Activated CD8-positive, alpha-beta T cell treated with anti-CD3 and anti-CD28 coated beads for 36 hours (primary cell): ENCODE results near the gene NDUFA3. TPM values are rescaled to one million over a fixed set of nuclear protein-coding genes. Genes with fewer than 3 reads are reported as not detected.

Experiments used
- ATAC-seq: fragments of 200-7000 bp; cut with Tn5 transposase; one replicate; pipeline ENCODE4 v1.10.0; 2021; ENCODE audit warnings: mild to moderate bottlenecking, moderate library complexity
- CTCF ChIA-PET: fragments of 350-600 bp; sonication (Branson Sonifier 250); formaldehyde crosslinking; loops from one replicate; lab custom pipeline; 2021; ENCODE audit warnings: antibody characterized with exemption; lab: Charles Lee
- POLR2A ChIA-PET: fragments of 350-600 bp; sonication (Branson Sonifier 250); formaldehyde crosslinking; loops from one replicate; lab custom pipeline; 2021; ENCODE audit warnings: antibody characterized with exemption; lab: Charles Lee
- DNase-seq: peaks from one replicate; pipeline ENCODE4 v3.0.0-alpha.2; 2020
- H3K27ac Mint-ChIP-seq: one replicate; pipeline ENCODE4 v1.8.0; 2021; ENCODE audit warnings: mild to moderate bottlenecking, mixed read lengths
- H3K27me3 Mint-ChIP-seq: one replicate; pipeline ENCODE4 v1.8.0; 2021; ENCODE audit warnings: mixed read lengths
- H3K36me3 Mint-ChIP-seq: one replicate; pipeline ENCODE4 v1.8.0; 2021; ENCODE audit warnings: low read depth, mixed read lengths
- H3K4me1 Mint-ChIP-seq: one replicate; pipeline ENCODE4 v1.8.0; 2021; ENCODE audit warnings: low read depth, mixed read lengths
- H3K4me3 Mint-ChIP-seq: one replicate; pipeline ENCODE4 v1.8.0; 2021; ENCODE audit warnings: mild to moderate bottlenecking, moderate library complexity, mixed read lengths
- H3K9me3 Mint-ChIP-seq: one replicate; pipeline ENCODE4 v1.8.0; 2021; ENCODE audit warnings: mixed read lengths
- intact Hi-C: fragments of 100-400 bp; cut with micrococcal nuclease; formaldehyde crosslinking; loops from one replicate; pipeline ENCODE4 v1.10.0; 2022
- total RNA-seq, 2 experiments: library from RNA; stranded (reverse); gene quantifications; one replicate each; pipeline ENCODE4 v1.2.3, GENCODE V29; 2021
- TF ChIP-seq, protein P1 (sequence below): fragments of 200-600 bp; IDR thresholded peaks from one replicate; pipeline ENCODE4 v1.8.0; 2022; ENCODE audit warnings: antibody characterized with exemption, mild to moderate bottlenecking

Gene NDUFA3
- total RNA-seq, 2 experiments from 2014 or later: 94.8 to 96.7 TPM

DNA sequence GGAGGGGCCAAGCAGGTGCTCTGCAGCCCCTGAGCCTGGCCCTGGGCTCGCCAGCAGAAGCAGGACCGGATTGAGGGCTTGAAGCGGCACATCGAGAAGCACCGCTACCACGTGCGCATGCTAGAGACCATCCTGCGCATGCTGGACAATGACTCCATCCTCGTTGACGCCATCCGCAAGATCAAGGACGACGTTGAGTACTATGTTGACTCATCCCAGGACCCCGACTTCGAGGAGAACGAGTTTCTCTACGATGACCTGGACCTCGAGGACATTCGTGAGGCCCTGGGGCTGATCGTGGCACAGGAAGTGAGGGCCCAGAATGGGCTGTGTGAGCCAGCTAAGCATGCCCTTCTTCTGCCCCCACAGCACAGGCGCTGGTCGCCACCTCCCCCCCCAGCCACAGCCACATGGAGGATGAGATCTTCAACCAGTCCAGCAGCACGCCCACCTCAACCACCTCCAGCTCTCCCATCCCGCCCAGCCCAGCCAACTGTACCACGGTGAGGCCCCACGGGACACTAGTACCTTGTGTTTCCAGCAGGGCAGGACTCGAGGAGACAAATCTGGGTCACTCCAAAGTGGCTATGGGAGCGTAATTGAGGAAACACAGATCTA lies 43.0 kb downstream of the NDUFA3 start:
- no peaks in the 10 kb centered on the region for H3K27me3 Mint-ChIP-seq
- H3K9me3 Mint-ChIP-seq: no peaks in the 10 kb centered on the region
- intact Hi-C loops: no loop called here
- ChIA-PET POLR2A (no interaction called here), CTCF (no interaction called here)
- H3K4me1 Mint-ChIP-seq: peaks cover 11% of the 10 kb centered on the region
- no peak overlapping the region for H3K4me3 Mint-ChIP-seq
- H3K27ac Mint-ChIP-seq: no peak overlapping the region
- peaks cover 43% of the 10 kb centered on the region for H3K36me3 Mint-ChIP-seq
- TF ChIP-seq, protein P1, sequence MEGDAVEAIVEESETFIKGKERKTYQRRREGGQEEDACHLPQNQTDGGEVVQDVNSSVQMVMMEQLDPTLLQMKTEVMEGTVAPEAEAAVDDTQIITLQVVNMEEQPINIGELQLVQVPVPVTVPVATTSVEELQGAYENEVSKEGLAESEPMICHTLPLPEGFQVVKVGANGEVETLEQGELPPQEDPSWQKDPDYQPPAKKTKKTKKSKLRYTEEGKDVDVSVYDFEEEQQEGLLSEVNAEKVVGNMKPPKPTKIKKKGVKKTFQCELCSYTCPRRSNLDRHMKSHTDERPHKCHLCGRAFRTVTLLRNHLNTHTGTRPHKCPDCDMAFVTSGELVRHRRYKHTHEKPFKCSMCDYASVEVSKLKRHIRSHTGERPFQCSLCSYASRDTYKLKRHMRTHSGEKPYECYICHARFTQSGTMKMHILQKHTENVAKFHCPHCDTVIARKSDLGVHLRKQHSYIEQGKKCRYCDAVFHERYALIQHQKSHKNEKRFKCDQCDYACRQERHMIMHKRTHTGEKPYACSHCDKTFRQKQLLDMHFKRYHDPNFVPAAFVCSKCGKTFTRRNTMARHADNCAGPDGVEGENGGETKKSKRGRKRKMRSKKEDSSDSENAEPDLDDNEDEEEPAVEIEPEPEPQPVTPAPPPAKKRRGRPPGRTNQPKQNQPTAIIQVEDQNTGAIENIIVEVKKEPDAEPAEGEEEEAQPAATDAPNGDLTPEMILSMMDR: no peak
- ATAC-seq: no peak
- no peak for DNase-seq

DNA sequence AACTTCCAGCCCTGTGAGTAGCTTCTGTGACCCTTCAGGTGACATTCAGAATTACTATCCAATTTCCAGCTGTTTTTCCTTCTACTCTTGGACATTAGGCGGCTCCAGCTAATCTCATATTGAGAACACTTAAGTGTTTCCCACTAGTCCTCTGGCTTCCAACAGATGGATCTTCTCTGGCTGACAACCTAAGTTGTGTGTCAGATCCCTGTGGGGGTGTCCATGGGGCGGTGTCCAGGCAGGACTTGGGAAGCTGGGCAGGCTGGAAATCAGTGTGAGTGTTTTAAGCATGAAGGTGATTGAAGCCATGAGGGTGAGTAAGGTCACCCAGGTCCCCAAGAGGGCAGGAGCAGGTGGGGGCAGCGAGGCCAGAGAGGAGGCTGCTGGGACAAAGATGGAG lies 45.0 kb downstream of the NDUFA3 start:
- DNase-seq (no peak), ATAC-seq (no peak)
- no peak overlapping the region for H3K27ac Mint-ChIP-seq
- intact Hi-C loops: no loop called here
- TF ChIP-seq, protein P1: no peak
- peaks cover 53% of the 10 kb centered on the region for H3K36me3 Mint-ChIP-seq
- H3K4me1 Mint-ChIP-seq: no peaks in the 10 kb centered on the region
- no peaks in the 10 kb centered on the region for H3K9me3 Mint-ChIP-seq
- H3K27me3 Mint-ChIP-seq: no peaks in the 10 kb centered on the region
- no peak overlapping the region for H3K4me3 Mint-ChIP-seq
- ChIA-PET POLR2A (interaction anchor here (0.9 to 1.7 kb wide), 4 partner anchors 8 to 53 kb away, joined by 3 to 4 read pairs (median 3); partner anchors contain the start of genes CNOT3, PRPF31, RPS9 and TFPT), CTCF (no interaction called here)

DNA sequence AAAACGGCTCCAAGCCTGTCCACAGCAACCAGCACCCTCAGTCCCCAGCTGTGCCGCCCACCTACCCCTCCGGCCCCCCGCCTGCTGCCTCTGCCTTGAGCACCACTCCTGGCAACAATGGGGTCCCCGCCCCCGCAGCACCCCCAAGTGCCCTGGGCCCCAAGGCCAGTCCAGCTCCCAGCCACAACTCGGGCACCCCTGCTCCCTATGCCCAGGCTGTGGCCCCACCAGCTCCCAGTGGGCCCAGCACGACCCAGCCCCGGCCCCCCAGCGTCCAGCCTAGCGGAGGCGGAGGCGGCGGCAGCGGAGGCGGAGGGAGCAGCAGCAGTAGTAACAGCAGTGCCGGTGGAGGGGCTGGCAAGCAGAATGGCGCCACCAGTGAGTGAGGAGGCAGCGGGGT lies 45.5 kb downstream of the NDUFA3 start:
- intact Hi-C loops: no loop called here
- no peak for ATAC-seq
- Mint-ChIP-seq H3K4me3 (no peak overlapping the region), H3K27ac (no peak overlapping the region), H3K27me3 (no peaks in the 10 kb centered on the region), H3K9me3 (no peaks in the 10 kb centered on the region), H3K36me3 (peaks cover 51% of the 10 kb centered on the region), H3K4me1 (no peaks in the 10 kb centered on the region)
- ChIA-PET CTCF (no interaction called here), POLR2A (interaction anchor here (0.9 to 1.7 kb wide), 4 partner anchors 8 to 53 kb away, joined by 3 to 4 read pairs (median 3); partner anchors contain the start of genes CNOT3, PRPF31, RPS9 and TFPT)
- DNase-seq: no peak
- TF ChIP-seq, protein P1: no peak

DNA sequence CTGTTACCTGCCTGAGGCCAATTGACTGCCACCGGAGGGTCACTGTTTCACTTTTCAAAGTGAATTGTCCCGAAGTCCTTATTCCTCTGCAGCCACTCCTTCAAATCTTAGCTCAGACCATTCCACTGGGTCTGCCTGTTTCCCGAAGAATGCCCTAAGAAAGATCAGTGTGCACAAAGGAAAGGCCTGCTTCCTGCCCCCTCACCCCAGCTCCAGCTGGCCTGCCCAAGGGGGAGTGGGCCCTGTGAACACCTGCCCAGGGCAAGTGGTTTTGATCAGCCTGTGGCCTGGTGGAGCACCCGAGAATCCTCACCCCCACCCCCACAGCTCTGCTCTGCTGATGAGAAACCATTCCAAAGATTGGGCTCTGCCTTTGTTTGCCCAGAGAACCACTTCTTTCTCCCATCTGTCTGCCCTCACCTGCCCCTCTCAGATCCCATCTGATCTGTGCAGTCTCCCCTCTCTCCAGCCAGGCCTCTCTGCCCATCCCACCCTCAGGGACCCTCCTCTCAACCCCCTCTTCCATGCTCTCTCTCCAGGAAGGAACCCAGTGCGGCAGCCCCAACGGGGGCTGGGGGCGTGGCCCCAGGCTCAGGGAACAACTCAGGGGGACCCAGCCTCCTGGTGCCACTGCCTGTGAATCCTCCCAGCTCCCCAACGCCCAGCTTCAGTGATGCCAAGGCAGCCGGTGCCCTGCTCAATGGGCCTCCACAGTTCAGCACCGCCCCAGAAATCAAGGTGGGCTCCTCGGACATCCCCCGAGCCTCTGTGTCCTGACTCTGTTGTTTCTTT lies 46.6 kb downstream of the NDUFA3 start:
- H3K4me3 Mint-ChIP-seq: no peak overlapping the region
- DNase-seq: no peak
- peaks cover 57% of the 10 kb centered on the region for H3K36me3 Mint-ChIP-seq
- intact Hi-C loops: no loop called here
- CTCF ChIA-PET: interaction anchor here (1.2 kb wide), 1 partner anchor 12 kb away, joined by 3 read pairs; the partner anchor contains the start of gene CNOT3
- H3K9me3 Mint-ChIP-seq: no peaks in the 10 kb centered on the region
- H3K4me1 Mint-ChIP-seq: peaks cover 10% of the 10 kb centered on the region
- no peak overlapping the region for H3K27ac Mint-ChIP-seq
- ATAC-seq: no peak
- TF ChIP-seq, protein P1: no peak
- no peaks in the 10 kb centered on the region for H3K27me3 Mint-ChIP-seq
- POLR2A ChIA-PET: interaction anchor here (1.0 to 1.7 kb wide), 3 partner anchors 9 to 40 kb away, joined by 3 to 5 read pairs (median 4); partner anchors contain the start of genes CNOT3 and MBOAT7
